Naive B cell (primary cell): Measurements from ENCODE around the gene HERPUD2. TPM values are rescaled to one million over a fixed set of nuclear protein-coding genes. Genes with fewer than 3 reads are reported as not detected.
A peak's percentile ranks its signal among the peaks of the same experiment; 100 is the strongest.
"Not testable (repeated sequence)": the region's sequence is repeated elsewhere in the genome, so short reads cannot be mapped to it uniquely, and the experiment has no call there.

Experiments used
- ATAC-seq, 2 donors: fragments of 150-1000 bp; cut with Tn5 transposase; 2 replicates each; pipeline ENCODE4 v1.10.0; 2021; ENCODE audit warnings: low read depth in 2 of 2, mild to moderate bottlenecking in 2 of 2, moderate library complexity in 2 of 2
- DNase-seq: peaks from one replicate; pipeline ENCODE4 v3.0.0; 2022
- H3K27ac Mint-ChIP-seq, 6 donors: one replicate each; pipeline ENCODE4 v1.8.0; 2020 to 2022; ENCODE audit warnings: mild to moderate bottlenecking in 6 of 6, mixed read lengths in 6 of 6, moderate library complexity in 5 of 6, inconsistent platforms in 2 of 6
- H3K27me3 Mint-ChIP-seq, 3 donors: one replicate each; pipeline ENCODE4 v1.8.0; 2021 to 2022; ENCODE audit warnings: mixed read lengths in 3 of 3, mild to moderate bottlenecking in 1 of 3
- H3K36me3 Mint-ChIP-seq, 2 donors: one replicate each; pipeline ENCODE4 v1.8.0; 2020 to 2022; ENCODE audit warnings: mixed read lengths in 2 of 2, inconsistent platforms in 1 of 2, mild to moderate bottlenecking in 1 of 2
- H3K4me1 Mint-ChIP-seq, 3 donors: one replicate each; pipeline ENCODE4 v1.8.0; 2020 to 2022; ENCODE audit warnings: mixed read lengths in 3 of 3, inconsistent platforms in 1 of 3, mild to moderate bottlenecking in 1 of 3, moderate library complexity in 1 of 3
- H3K4me3 Mint-ChIP-seq, 8 donors: one replicate each; pipeline ENCODE4 v1.8.0; 2020 to 2022; ENCODE audit warnings: mild to moderate bottlenecking in 8 of 8, mixed read lengths in 8 of 8, moderate library complexity in 8 of 8, inconsistent platforms in 2 of 8
- H3K9me3 Mint-ChIP-seq, 7 donors: one replicate each; pipeline ENCODE4 v1.8.0; 2020 to 2022; ENCODE audit warnings: mixed read lengths in 7 of 7, mild to moderate bottlenecking in 5 of 7, inconsistent platforms in 2 of 7, moderate library complexity in 1 of 7
- polyA plus RNA-seq, 6 donors: library from polyadenylated mRNA; unstranded; fragments of 300-500 nt; fragmentation: Illumina TruSeq; gene quantifications; one replicate each; pipeline ENCODE4 v1.2.3, GENCODE V29; 2021; ENCODE audit warnings: low read depth in 6 of 6

HERPUD2 gene
- polyA plus RNA-seq, 6 donors from 2014 or later = 52.7 to 78.0 (median 63.2) TPM

GRCh38 chr7:35690614-35691013, 4.3 kb downstream of the HERPUD2 start:
- H3K9me3 Mint-ChIP-seq = not testable (repeated sequence)

GRCh38 chr7:35685781-35686180, 9.2 kb downstream of the HERPUD2 start:
- no peaks in the 10 kb centered on the region for H3K27me3 Mint-ChIP-seq
- H3K9me3 Mint-ChIP-seq = peaks cover 0 to 3% (median 0%) of the 10 kb centered on the region in 7 donors
- peaks cover 42 to 65% (median 64%) of the 10 kb centered on the region in 3 donors for H3K4me1 Mint-ChIP-seq
- DNase-seq = no peak
- no peak overlapping the region for H3K4me3 Mint-ChIP-seq
- peaks cover 0 to 16% of the 10 kb centered on the region in 2 donors for H3K36me3 Mint-ChIP-seq
- no peak for ATAC-seq
- no peak overlapping the region for H3K27ac Mint-ChIP-seq

More at GRCh38 chr7:35690614-35691013, 4.3 kb downstream of the HERPUD2 start:
- Mint-ChIP-seq H3K4me1 (peaks cover 59 to 72% (median 71%) of the 10 kb centered on the region in 3 donors), H3K4me3 (peak overlapping the region; percentile 14 to 98 (median 64)), H3K27ac (peak overlapping the region in 4 of 6 donors; percentile 19 to 97 (median 43))
- DNase-seq, H3K27me3 Mint-ChIP-seq, ATAC-seq, H3K36me3 Mint-ChIP-seq: not testable (repeated sequence)

GRCh38 chr7:35681231-35682029, 13.5 kb downstream of the HERPUD2 start:
- H3K27ac Mint-ChIP-seq = peak overlapping the region in 2 of 6 donors; percentile 21 to 39
- ATAC-seq (peak; percentile 75 to 78), DNase-seq (no peak)
- H3K4me1 Mint-ChIP-seq = peaks cover 42 to 61% (median 54%) of the 10 kb centered on the region in 3 donors
- peaks cover 0 to 11% of the 10 kb centered on the region in 2 donors for H3K36me3 Mint-ChIP-seq
- peaks cover 0 to 3% (median 0%) of the 10 kb centered on the region in 7 donors for H3K9me3 Mint-ChIP-seq
- no peaks in the 10 kb centered on the region for H3K27me3 Mint-ChIP-seq
- peak overlapping the region in 3 of 8 donors; percentile 1 to 41 (median 6) for H3K4me3 Mint-ChIP-seq

- ATAC-seq = no peak
- DNase-seq = no peak
- H3K27me3 Mint-ChIP-seq = no peaks in the 10 kb centered on the region
- H3K9me3 Mint-ChIP-seq = peaks cover 0 to 3% (median 0%) of the 10 kb centered on the region in 7 donors
- peaks cover 0 to 11% of the 10 kb centered on the region in 2 donors for H3K36me3 Mint-ChIP-seq
- H3K4me1 Mint-ChIP-seq = peaks cover 48 to 68% (median 57%) of the 10 kb centered on the region in 3 donors
- H3K4me3 Mint-ChIP-seq = no peak overlapping the region
- H3K27ac Mint-ChIP-seq = peak overlapping the region in 3 of 6 donors; percentile 2 to 78 (median 58)
These were observed 14.4 kb downstream of the HERPUD2 start for GRCh38 chr7:35680403-35681013.

- Mint-ChIP-seq H3K4me3 (no peak overlapping the region), H3K27ac (peak overlapping the region in 2 of 6 donors; percentile 31 to 49), H3K4me1 (peaks cover 42 to 52% (median 50%) of the 10 kb centered on the region in 3 donors), H3K27me3 (no peaks in the 10 kb centered on the region), H3K9me3 (no peaks in the 10 kb centered on the region), H3K36me3 (no peaks in the 10 kb centered on the region)
- DNase-seq (no peak), ATAC-seq (no peak)
These were observed 17.2 kb downstream of the HERPUD2 start for GRCh38 chr7:35677582-35678356.

- no peaks in the 10 kb centered on the region for H3K36me3 Mint-ChIP-seq
- peaks cover 30 to 37% (median 36%) of the 10 kb centered on the region in 3 donors for H3K4me1 Mint-ChIP-seq
- ATAC-seq (no peak), DNase-seq (no peak)
- H3K4me3 Mint-ChIP-seq = no peak overlapping the region
- no peaks in the 10 kb centered on the region for H3K27me3 Mint-ChIP-seq
- H3K9me3 Mint-ChIP-seq = no peaks in the 10 kb centered on the region
- peak overlapping the region in 1 of 6 donors; percentile 41 for H3K27ac Mint-ChIP-seq
These were observed 18.7 kb downstream of the HERPUD2 start for GRCh38 chr7:35676211-35676610.

- peaks cover 10 to 11% of the 10 kb centered on the region in 2 donors for H3K36me3 Mint-ChIP-seq
- H3K4me3 Mint-ChIP-seq = no peak overlapping the region
- ATAC-seq (no peak), DNase-seq (no peak)
- no peaks in the 10 kb centered on the region for H3K27me3 Mint-ChIP-seq
- H3K4me1 Mint-ChIP-seq = peaks cover 3 to 9% (median 4%) of the 10 kb centered on the region in 3 donors
- H3K27ac Mint-ChIP-seq = peak overlapping the region in 2 of 6 donors; percentile 47 to 61
- no peaks in the 10 kb centered on the region for H3K9me3 Mint-ChIP-seq
These were observed 23.9 kb downstream of the HERPUD2 start for GRCh38 chr7:35670856-35671569.

GRCh38 chr7:35660411-35660810, 34.5 kb downstream of the HERPUD2 start:
- H3K9me3 Mint-ChIP-seq, DNase-seq, H3K27me3 Mint-ChIP-seq, ATAC-seq, H3K4me3 Mint-ChIP-seq: not testable (repeated sequence)
- Mint-ChIP-seq H3K36me3 (peaks cover 20 to 37% of the 10 kb centered on the region in 2 donors), H3K4me1 (peaks cover 21 to 43% (median 23%) of the 10 kb centered on the region in 3 donors), H3K27ac (peak overlapping the region in 2 of 6 donors; percentile 33 to 37)

- DNase-seq (no peak), ATAC-seq (no peak)
- Mint-ChIP-seq H3K4me3 (no peak overlapping the region), H3K9me3 (peaks cover 0 to 11% (median 5%) of the 10 kb centered on the region in 7 donors), H3K36me3 (peaks cover 22 to 38% of the 10 kb centered on the region in 2 donors), H3K27me3 (no peaks in the 10 kb centered on the region), H3K4me1 (peaks cover 34 to 57% (median 37%) of the 10 kb centered on the region in 3 donors), H3K27ac (peak overlapping the region in 2 of 6 donors; percentile 9 to 53)
These were observed 36.2 kb downstream of the HERPUD2 start for GRCh38 chr7:35658606-35659201.

- peaks cover 44 to 66% (median 46%) of the 10 kb centered on the region in 3 donors for H3K4me1 Mint-ChIP-seq
- H3K27me3 Mint-ChIP-seq = no peaks in the 10 kb centered on the region
- peaks cover 12 to 25% (median 15%) of the 10 kb centered on the region in 7 donors for H3K9me3 Mint-ChIP-seq
- H3K4me3 Mint-ChIP-seq = peak overlapping the region in 1 of 8 donors; percentile 17
- peak overlapping the region in 3 of 6 donors; percentile 9 to 57 (median 39) for H3K27ac Mint-ChIP-seq
- DNase-seq (no peak), ATAC-seq (no peak)
- peaks cover 30 to 54% of the 10 kb centered on the region in 2 donors for H3K36me3 Mint-ChIP-seq
These were observed 37.8 kb downstream of the HERPUD2 start for GRCh38 chr7:35657125-35657524.

GRCh38 chr7:35654558-35654957, 40.4 kb downstream of the HERPUD2 start:
- H3K9me3 Mint-ChIP-seq = peaks cover 13 to 25% (median 15%) of the 10 kb centered on the region in 7 donors
- not testable (repeated sequence) for H3K4me3 Mint-ChIP-seq, DNase-seq, ATAC-seq, H3K27me3 Mint-ChIP-seq
- peak overlapping the region in 1 of 6 donors; percentile 39 for H3K27ac Mint-ChIP-seq
- H3K4me1 Mint-ChIP-seq = peaks cover 52 to 72% (median 57%) of the 10 kb centered on the region in 3 donors
- peaks cover 41 to 62% of the 10 kb centered on the region in 2 donors for H3K36me3 Mint-ChIP-seq

GRCh38 chr7:35652124-35652523, 42.8 kb downstream of the HERPUD2 start:
- Mint-ChIP-seq H3K27me3 (no peaks in the 10 kb centered on the region), H3K4me1 (peaks cover 57 to 72% (median 64%) of the 10 kb centered on the region in 3 donors), H3K9me3 (peaks cover 13 to 25% (median 13%) of the 10 kb centered on the region in 7 donors), H3K36me3 (peaks cover 41 to 51% of the 10 kb centered on the region in 2 donors), H3K27ac (peak overlapping the region in 3 of 6 donors; percentile 5 to 26 (median 10)), H3K4me3 (peak overlapping the region in 1 of 8 donors; percentile 16)
- no peak for DNase-seq
- no peak for ATAC-seq
